ENCODE measurements around the gene PCSK5. TPM values are rescaled to one million over a fixed set of nuclear protein-coding genes. Genes with fewer than 3 reads are reported as not detected.

Gene PCSK5
- total and polyA plus RNA-seq, 12 donors, result 2.2 to 31.8 (median 8.4) TPM

- 67 to 88% (median 75%) methylated on average over 5 of the region's 5 CpGs for WGBS, 4 donors
- no peak overlapping the region for H3K27ac ChIP-seq
- intact Hi-C loops (cut with DNase I), result no loop called here
- H3K27me3 ChIP-seq, result no peaks in the 10 kb centered on the region
- no peak overlapping the region for H3K4me3 ChIP-seq
- peaks cover 4 to 8% of the 10 kb centered on the region in 2 donors for H3K4me1 ChIP-seq (replicated peaks in 1 of 2)
- TF ChIP-seq POLR2A (IDR thresholded peaks at IDR 0.05) (no peak), CTCF (IDR thresholded peaks at IDR 0.05) (no peak)
- peaks cover 0 to 4% of the 10 kb centered on the region in 2 donors for H3K36me3 ChIP-seq (replicated peaks in 1 of 2)
- H3K9me3 ChIP-seq (replicated peaks in 1 of 3), result no peaks in the 10 kb centered on the region
- DNase-seq, result no peak
Measured at GRCh38 chr9:76161106-76161505, 270.6 kb downstream of the PCSK5 start.

- peaks cover 0 to 4% of the 10 kb centered on the region in 2 donors for H3K36me3 ChIP-seq (replicated peaks in 1 of 2)
- 73 to 85% (median 80%) methylated on average over 13 of the region's 13 CpGs for WGBS, 4 donors
- peak overlapping the region in 2 of 5 donors; percentile 17 to 53 for H3K27ac ChIP-seq
- intact Hi-C loops (cut with DNase I), result no loop called here
- peaks cover 4 to 8% of the 10 kb centered on the region in 2 donors for H3K4me1 ChIP-seq (replicated peaks in 1 of 2)
- no peak for DNase-seq
- H3K27me3 ChIP-seq, result no peaks in the 10 kb centered on the region
- TF ChIP-seq CTCF (IDR thresholded peaks at IDR 0.05) (no peak), POLR2A (IDR thresholded peaks at IDR 0.05) (no peak)
- H3K4me3 ChIP-seq, result no peak overlapping the region
- H3K9me3 ChIP-seq (replicated peaks in 1 of 3), result no peaks in the 10 kb centered on the region
Measured at GRCh38 chr9:76161541-76161940, 271.1 kb downstream of the PCSK5 start.

- H3K27me3 ChIP-seq, result no peaks in the 10 kb centered on the region
- no peak for TF ChIP-seq CTCF (IDR thresholded peaks at IDR 0.05)
- TF ChIP-seq POLR2A (IDR thresholded peaks at IDR 0.05), result no peak
- H3K4me3 ChIP-seq, result no peak overlapping the region
- DNase-seq, result peak in 1 of 7 donors; percentile 18
- intact Hi-C loops (cut with DNase I), result no loop called here
- peak overlapping the region in 2 of 5 donors; percentile 17 to 53 for H3K27ac ChIP-seq
- H3K4me1 ChIP-seq (replicated peaks in 1 of 2), result peaks cover 4 to 8% of the 10 kb centered on the region in 2 donors
- H3K9me3 ChIP-seq (replicated peaks in 1 of 3), result no peaks in the 10 kb centered on the region
- H3K36me3 ChIP-seq (replicated peaks in 1 of 2), result peaks cover 0 to 4% of the 10 kb centered on the region in 2 donors
- 60 to 74% (median 66%) methylated on average over 4 of the region's 4 CpGs for WGBS, 4 donors
Measured at GRCh38 chr9:76162086-76162730, 271.7 kb downstream of the PCSK5 start.

GRCh38 chr9:76162751-76163500, 272.5 kb downstream of the PCSK5 start:
- Histone ChIP-seq H3K4me3 (no peak overlapping the region), H3K9me3 (replicated peaks in 1 of 3) (no peaks in the 10 kb centered on the region), H3K27ac (peak overlapping the region in 2 of 5 donors; percentile 17), H3K4me1 (replicated peaks in 1 of 2) (peaks cover 4 to 8% of the 10 kb centered on the region in 2 donors), H3K27me3 (no peaks in the 10 kb centered on the region), H3K36me3 (replicated peaks in 1 of 2) (peaks cover 0 to 4% of the 10 kb centered on the region in 2 donors)
- WGBS, 4 donors, result 56 to 74% (median 73%) methylated on average over 5 to 11 of the region's 11 CpGs
- intact Hi-C loops (cut with DNase I), result no loop called here
- TF ChIP-seq CTCF (IDR thresholded peaks at IDR 0.05) (no peak), POLR2A (IDR thresholded peaks at IDR 0.05) (no peak)
- peak in 5 of 7 donors; percentile 27 to 75 (median 42) for DNase-seq

Measured in adrenal gland (tissue), 12 donors.